Stimulated activated CD8-positive, alpha-beta memory T cell treated with anti-CD3 and anti-CD28 coated beads, Interleukin-2, amount 100 ng/mL, for 1 hour (primary cell): ENCODE measurements around the gene DNAJB12.
"Not testable (repeated sequence)": the region's sequence is repeated elsewhere in the genome, so short reads cannot be mapped to it uniquely, and the experiment has no call there.

Source experiments
- DNase-seq, 2 donors: peaks; one replicate each; pipeline ENCODE4 v3.0.0-alpha.2; 2020; ENCODE audit warnings: low read depth in 2 of 2

DNAJB12 gene

DNA sequence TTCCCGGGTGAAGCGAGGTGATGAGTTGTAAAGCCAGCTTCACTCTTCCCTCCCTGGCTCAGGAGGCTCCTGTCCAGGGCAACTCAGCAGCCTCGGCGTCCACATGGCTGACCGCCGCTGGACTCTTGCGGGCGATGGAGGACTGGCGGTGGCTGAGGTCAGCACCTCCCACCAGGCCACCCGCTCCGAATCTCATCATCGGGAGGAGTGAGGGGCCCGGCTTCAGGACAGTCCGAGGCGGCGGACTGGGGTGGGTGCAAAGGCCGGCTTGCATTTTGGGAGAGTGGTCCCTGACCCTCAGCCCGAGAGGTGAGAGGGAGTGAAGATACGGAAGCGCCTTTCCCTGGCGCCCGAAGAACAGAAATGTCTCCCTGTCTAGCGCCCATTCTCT is 759 bp downstream of the DNAJB12 start:
- DNase-seq = no peak

DNA sequence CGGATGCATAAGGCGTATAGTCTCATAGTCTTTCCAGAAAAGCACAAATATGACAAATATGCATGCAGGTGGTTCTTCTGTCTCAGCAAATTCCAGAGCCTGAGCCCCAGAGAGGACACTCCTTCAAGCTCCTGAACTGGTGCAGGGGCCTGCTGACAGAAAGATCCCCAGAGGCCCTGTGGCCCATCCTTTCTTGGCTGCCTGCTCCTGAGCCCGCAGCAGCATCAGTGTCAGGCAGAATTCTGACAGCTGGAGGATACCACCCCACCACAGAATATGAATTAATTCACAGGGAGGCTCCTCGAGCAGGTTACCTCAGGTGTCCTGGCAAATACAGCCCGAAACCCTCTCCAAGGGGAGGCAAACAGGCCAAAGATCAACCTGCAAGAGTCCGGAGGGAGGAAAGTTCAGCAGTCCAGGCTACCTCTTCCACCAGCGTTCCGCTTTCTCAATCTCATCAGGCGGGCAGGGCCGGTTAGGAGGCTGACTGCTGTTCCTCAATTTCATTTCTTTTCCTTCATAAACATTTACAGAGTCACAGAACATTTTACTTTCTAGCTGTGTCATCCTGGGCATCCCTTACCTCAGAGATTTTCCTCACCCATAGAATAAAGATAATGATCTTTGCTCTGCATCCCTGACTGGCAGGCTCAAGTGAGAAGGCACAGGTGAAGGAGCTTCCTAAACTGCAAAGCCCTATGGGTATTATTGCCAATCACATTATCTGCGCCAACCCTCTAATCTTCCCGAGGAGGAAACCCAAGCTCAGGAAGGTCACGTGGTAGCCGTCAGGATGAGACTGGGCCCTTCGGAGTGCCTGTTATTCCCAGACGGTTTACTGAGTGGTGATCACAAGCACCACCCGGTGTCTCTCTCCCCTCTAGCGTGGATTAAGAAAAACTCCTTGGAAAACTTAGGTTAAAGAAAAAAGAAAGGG is 1.4 kb downstream of the DNAJB12 start:
- DNase-seq = no peak

DNA sequence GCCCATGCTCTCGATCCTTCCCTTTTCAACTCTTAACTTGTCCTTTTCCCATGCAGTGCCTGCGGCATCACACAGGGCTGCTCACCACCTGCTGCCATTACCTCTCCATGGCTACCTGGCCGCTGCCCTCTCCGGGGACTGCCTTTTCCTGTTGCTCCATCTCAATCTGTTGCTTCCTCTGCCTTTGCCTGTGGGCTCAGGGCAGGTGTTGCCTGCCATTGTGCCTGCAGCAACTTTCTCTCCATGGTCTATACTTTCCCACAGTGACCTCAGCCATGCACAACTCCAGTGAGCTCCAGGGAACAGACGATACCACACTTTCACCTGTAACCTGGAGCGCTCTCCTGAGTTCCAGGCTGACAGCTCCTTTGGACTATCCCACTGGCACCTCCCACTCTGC is 3.2 kb downstream of the DNAJB12 start:
- DNase-seq = no peak

DNA sequence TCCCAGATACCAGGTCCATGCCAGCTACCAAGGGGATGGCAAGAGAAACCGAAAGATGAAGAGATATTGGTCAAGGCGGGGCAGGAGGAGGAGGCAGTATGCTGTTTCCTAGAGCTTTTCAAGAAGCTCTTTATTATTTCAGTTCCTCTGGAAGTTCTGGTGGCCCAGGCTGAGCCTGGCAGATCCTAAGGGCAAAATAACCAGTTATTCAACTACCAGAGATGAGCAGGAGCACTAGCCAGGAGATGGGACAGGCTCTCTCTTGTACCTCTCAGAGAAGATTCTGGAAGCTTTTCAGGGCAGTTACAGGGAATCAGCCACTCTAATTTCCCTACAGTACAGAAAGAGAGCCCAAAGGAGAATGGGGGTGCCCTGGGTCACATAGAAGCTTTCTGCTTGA is 5.3 kb downstream of the DNAJB12 start:
- no peak for DNase-seq

DNA sequence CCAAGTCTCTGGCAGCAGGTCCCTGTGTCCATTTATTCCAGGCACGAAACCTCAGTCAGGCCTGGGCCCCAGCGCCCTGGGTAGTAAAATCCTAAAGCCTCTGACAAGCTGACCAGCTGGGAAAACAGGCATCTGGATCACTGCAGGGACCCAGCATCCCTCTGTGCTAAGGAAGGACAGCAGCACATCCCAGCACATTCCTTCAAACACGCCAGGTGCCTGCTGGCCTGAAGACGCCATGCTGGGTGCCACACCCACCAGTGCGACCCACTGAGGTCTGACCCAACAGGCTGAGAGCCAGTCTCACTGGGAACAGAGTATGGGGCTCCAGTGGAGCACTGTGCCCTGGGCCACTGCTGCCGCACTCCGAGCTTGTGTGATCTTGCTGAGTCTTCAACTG is 6.4 kb downstream of the DNAJB12 start:
- DNase-seq = no peak

DNA sequence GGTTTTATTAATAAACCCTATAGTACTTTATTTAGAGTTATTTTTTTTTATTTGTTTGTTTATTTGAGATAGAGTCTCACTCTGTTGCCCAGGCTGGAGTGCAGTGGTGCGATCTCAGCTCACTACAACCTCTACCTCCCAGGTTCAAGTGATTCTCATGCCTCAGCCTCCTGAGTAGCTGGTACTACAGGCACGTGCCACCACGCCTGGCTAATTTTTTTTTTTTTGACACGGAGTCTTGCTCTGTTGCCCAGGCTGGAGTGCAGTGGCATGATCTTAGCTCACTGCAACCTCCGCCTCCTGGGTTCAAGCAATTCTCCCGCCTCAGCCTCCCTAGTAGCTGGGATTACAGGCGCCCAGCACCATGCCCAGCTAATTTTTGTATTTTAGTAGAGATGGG is 8.6 kb downstream of the DNAJB12 start:
- not testable (repeated sequence) for DNase-seq

DNA sequence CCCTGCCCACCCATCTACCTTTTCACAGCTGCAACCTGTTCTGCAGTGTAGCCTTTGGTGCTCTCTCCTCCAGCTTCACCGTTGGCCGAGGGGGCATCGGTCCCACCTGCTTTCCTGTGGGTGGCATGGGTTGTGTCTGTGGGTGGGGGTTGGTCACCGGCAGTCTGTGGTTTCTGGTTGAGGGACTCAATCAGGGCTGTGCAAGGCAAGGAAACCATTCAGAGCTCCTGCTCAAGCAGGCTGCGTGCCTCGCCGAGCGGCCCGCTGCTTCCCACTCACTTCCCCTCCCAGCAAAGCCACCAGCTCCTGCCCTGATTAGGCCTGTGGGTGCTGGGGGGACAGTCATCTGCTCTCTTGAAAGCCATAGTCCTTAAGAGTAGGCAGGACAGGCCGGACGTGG is 9.8 kb downstream of the DNAJB12 start:
- no peak for DNase-seq

DNA sequence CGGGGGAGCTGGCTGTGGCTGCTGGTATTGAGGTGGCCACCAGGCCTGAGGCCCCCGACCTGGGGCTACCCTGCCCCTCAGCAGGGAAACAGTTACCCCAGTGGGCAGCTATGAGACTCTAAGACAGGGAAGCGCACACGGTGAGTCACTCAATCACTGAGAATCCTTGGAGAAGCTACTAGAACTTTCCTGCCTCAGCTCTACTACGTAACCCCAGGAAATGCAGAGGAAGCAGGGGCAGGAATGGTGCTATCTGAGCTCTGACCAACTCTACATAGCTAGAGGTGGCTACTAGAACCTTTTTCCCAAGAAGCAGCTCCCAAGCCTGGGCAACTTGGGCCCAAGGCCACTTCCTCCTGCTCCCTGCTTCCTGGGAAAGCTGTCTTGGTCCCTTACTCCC is 11.8 kb downstream of the DNAJB12 start:
- no peak for DNase-seq

DNA sequence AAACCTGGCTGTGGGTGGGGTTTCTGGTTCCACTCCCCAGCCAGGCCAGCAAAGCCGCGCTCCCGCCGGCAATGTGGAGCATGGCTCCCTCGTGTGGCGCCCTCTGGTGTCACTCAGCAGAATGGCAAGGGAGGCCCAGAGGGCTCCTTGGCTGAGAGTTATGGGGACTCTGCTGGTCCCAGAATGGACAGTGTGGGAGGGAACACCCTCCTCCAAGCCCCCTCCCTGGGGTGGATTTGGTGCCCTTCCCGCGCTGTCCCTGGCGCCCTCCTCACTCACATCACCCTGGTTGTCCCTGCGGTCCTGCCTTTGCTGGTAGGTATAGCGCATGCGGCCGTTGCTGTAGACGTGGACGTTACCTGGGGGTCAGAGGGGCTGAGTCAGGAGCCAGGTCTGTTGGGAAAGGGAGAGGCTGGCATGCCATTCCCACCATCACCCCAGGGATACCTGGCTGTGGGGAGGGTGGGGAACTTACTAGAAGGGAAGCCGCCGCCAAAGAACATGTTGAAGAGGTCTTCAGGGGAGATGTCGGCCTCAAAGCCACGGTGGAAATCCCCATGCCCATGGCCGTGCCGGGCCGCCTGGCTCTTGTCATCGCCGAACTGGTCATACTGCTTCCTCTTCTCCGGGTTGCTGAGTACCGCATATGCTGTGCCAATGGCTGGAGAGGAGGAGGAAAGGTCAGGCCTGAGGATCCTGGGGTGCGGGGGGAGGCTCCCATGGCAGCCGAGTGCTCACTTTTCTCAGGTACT is 14.0 kb downstream of the DNAJB12 start:
- peak in 1 of 2 donors; percentile 55 for DNase-seq

DNA sequence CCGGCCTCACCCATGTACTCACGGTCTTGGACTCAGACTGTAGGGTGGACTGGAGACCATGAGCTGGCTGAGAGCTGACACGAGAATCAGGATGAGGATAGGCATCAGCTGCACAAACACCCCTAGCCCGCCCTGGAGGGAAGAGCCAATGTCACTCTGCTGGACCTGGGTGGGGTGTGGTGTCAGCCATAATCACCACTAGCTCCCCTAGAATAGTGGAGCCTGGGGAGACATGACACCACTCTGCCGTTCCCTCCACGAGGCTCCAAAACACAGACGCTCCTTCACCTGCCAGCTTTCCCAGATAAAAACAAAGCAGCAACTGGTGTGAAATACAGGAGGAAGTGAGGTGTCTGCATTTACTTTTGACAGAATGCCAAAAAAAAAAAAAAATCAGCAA is 16.5 kb downstream of the DNAJB12 start:
- DNase-seq = no peak

DNA sequence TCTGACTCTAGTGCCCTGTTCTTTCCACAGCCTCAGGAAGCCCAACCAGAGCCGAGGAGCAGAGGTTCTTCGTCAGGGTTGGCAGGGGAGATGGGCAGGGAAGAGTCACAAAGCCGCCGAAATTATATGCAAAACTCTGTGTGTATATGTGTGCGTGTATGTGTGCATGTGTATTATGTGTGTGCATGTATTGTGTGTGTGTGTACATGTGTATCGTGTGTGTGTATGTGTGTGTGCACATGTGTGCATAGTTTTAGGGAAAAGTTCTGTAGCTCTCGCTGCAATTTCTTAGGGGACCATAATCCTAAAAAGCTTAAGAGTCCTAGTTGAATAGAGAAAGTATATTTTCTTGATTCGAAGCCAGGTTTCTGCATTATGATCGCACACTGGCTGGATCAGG is 17.0 kb downstream of the DNAJB12 start:
- DNase-seq = no peak

DNA sequence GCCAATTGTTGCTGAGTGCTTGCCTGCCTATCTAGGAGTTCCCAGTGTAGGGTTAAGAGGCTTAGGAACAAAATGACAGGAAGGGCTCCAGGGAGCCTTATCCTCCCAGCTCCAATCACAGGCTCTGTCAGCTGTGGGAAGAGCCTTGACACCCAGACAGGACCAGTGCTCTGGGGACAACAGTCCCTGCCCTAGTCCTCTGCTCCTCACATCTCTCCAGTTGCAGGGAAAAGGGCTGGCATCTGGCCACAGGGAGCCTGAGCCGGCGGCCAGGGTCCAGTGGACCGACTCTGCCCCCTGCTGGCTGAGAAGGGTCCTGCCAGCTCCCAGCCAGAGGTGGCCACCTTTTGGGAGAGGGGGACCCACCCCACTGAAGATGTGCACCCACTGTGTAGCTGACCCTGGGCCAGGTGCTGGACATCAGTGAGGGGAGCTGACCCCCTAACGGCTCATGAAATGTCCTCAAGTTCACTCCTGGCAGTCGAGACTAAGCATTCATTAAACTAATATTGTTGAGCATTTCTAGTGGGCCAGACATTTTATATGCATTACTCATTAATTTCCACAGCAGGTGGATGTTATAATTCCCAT is 17.6 kb downstream of the DNAJB12 start:
- DNase-seq = peak in 1 of 2 donors; percentile 52

DNA sequence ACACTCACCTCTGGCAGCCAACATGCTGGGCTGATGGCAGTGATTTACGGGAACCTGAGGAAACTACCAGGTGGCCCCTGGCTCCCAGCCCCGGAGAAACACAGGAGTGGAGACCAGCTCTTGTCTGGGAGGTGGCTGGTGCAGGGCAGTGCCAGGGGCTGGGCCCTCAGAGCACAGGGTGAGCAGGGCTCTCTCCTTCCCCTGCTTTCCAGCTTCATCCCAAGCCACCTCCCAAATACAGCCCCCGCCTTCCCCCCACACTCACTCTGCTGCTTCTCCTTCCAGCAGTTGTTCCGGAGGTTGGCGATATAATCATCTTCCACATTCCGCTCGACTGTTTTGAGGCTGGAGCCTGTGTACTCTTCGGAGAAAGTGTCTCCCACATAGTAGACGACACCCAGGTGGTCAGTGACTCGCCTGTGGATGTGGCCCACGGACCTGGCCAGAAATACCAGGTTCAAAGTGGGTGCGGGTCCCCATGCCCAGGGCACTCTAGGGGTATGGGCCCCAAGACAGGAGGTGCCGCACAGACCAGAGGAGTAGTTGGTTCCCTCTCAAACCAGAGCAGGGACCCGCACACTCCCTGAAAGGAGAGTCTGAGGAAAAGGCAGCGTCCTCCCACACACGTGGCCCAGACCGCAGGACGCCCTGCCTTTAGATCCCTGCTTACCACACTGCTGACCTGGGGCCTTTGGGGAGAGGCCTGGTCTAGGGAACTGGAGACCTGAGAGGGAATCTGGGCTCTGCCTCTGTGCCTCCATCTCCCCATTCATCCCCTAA is 18.3 kb downstream of the DNAJB12 start:
- no peak for DNase-seq

DNA sequence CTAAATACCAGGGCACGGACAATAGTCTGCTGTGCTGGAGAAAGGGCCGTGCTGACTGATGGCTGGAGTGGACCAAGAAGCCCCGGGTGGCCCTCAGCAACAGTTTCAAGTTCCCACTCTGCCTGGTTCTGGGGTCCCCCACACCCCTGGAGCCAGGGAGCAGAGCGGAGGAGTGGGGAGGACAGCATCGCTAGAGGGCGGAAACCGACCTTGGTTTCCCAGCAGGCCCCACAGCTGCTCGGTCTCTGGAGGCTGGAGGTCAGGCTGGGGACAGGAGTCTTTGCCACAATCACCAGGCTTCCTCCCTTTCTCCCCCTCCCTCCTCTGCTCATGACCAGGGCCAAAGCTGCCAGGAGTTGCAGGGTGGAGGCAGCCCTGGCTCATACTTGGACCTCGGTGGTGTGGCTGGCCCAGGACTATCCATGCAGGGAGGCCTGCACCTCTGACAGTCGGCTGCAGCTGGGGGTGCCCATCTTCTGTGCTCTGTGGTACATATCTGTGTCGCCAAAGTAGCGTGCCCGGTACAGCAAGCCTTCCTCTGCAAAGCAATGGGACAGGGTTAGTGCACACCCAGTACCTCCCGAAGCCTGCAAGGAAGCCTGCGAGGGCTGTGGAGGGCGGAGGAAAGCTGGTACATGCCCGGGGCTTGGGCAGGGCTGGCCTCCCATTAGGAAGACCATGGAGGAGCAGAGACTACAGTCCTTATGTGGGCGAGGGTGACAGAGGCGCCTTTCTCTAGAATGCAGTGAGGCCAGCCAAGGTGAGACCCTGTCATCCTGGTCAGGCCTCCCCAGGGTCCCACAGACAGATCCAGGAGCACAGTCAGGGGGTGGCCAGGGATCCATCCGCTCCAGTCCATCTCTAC is 19.1 kb downstream of the DNAJB12 start:
- no peak for DNase-seq

DNA sequence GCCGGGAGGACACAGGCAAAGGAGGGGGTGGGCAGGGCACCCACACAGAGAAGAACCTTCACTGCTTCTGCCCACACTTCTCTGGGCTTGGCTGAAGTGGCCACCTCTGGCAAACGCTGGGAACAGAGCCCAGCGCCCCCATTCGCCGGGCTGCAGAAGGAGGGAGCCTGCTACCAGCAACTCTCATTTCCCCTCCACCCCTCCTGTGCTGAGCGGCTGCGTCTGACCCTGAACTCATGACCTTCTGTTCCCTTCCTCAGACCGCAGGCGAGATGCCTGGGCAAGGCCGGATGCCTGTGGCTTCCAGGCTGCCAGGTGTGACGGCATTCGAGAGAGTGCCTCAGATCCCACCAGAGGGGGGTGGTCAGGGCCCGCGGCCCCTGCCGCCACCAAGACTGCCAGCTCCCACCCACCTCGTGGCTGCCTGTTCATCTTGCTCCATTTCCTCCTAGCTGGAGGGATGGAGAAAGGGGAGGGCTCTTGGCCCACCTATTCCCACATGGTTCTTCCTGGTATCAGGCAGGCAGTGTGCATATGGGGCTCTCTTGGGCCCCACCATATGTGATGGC is 19.8 kb downstream of the DNAJB12 start:
- DNase-seq = peak; percentile 64 to 68

DNA sequence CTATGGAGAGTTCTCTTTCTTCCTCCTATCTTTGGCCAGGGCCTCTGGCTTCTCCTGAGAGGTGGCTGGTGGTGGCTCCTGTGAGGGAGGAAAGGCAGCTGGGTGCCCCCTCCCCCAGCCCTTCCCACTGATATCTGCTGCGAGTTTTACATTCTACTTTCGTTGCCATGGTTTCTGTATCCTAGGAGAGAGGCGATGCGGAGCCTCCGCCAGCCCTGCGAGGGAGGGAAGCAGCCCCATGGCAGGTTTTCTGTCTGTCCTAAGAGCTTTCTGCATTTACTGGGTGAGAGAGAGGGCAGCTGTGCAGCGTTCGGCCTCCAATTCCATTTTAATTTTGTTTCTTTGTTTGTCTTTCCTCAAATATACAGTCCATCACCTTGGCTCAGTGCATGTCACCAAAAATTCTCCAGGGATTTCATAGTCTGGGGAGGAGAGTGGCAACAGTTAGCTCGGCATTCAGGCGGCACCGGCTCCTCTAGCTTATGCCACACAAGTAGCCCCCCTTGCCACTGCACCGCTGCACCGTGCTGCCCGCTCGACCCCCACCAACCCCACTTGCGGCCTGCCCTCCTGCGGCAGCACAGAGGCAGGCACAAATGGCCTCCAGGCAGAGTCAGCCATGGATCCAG is 20.4 kb downstream of the DNAJB12 start:
- DNase-seq = no peak

DNA sequence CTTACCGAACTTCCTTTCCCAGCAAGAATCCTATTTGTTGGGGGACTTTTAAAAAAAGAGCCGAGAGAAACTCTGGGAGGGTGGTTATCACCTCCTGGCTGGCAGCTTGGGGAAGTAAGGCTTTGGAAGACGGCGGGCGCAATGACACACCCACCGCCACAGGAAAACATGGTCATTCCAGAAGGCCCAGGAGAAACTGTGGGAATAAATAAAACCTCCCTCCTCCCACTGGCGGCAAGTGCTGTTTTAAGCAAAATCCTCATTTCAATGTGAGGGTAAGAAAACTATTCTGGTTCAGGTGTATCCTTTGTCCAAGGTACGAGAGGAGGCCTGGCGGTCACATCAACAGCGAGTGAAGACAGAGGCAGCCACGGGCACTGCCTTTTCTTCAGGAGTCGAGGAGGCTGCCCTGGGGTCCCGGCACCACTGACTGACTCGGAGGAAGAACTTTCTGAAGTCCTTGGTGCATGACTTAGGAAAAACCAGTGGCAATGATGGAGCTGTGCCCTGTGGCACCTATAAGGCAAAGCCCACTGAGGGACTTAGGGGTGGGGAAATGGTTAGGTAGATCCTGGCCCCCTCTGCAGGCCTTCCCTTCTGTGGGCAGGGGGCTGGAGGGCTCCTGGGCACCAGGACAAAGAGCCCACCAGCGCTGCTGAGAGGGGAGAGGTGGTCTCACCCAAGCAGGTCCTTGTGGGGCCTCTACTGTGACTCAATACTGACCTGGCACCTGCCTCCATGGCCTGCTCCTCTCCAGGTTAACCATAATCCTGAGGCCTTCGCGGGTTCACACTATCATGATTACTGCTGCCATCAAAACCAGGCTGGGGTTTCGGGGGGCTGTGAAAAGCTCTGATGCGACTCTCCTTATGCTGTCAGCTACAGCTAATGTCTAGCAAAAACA is 21.4 kb downstream of the DNAJB12 start:
- DNase-seq = no peak

DNA sequence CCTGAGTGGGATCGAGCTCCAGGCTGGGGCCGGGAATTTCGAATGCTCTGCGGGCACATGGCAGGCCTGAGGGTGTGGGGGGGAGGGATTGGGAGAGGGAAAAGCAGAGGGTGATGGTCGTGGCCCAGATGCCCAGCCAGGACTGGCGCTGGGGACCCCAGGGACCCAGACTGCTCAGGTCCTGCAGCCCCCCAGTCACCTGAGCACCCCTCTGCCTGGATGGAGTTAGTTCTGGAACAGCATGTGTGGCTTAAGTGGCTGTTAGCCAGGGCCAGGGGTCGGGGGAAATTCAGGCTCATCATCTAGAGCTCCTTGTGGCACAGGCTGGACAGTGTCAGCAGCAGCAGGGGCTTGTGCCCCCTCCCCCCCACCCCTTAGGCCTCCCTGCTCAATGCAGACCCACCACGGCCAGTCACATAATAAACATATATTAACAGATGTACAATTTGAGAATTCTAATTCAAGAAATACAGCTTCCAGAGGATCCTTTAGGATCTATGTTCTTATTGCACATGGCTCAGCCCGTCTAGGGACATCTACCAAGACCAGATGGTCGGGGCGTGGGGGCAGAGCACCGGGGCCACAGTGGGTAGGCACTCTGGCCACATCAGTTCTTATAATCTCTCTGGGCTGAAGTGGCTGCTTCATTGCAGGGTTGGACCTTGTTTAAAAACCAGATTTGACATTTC is 22.2 kb downstream of the DNAJB12 start:
- no peak for DNase-seq
